Pericardium fibroblast (primary cell): ENCODE data around the gene INO80C. TPM values are rescaled to one million over a fixed set of nuclear protein-coding genes. Genes with fewer than 3 reads are reported as not detected.

ENCODE experiments used
- total RNA-seq: library from RNA; depleted of rRNA; stranded (reverse); fragments of >200 nt; gene quantifications from 2 replicates; pipeline ENCODE4 v1.2.3, GENCODE V29; 2015

The INO80C gene
- total RNA-seq = 0.23 and 1.6 TPM in 2 replicates

GRCh38 chr18:35497370-35498197 lies at the start of gene INO80C:
Gene INO80C, minus strand, starts transcription at chr18:35497960. Its CDS starts 86 bp downstream, at chr18:35497874.

Other genes with a start within 250 kb of the INO80C start
- gene ZSCAN30, start 207.7 kb downstream of the INO80C start, total RNA-seq = 12.5 and 12.6 TPM in 2 replicates
- 15.2 and 15.5 TPM in 2 replicates for gene ZNF24, start 153.5 kb downstream of the INO80C start, total RNA-seq
- gene ZNF396, start 120.6 kb downstream of the INO80C start, total RNA-seq = 1.0 and 1.4 TPM in 2 replicates
- 31.8 and 49.6 TPM in 2 replicates for gene GALNT1, start 83.8 kb upstream of the INO80C start, total RNA-seq